Liver (tissue), 9 donors: ENCODE measurements around the gene ELOF1. TPM values are rescaled to one million over a fixed set of nuclear protein-coding genes. Genes with fewer than 3 reads are reported as not detected.

ENCODE experiments used
- DNase-seq: peaks from one replicate; pipeline ENCODE4 v3.0.0-alpha.2; 2017; ENCODE audit warnings: low spot score
- H3K27ac ChIP-seq, 2 donors: one replicate each; pipeline ENCODE4 v1.7.0; 2013; ENCODE audit warnings: inconsistent platforms in 2 of 2, low read length in 2 of 2, control low read depth in 1 of 2, low read depth in 1 of 2, mild to moderate bottlenecking in 1 of 2
- H3K27me3 ChIP-seq, 4 donors: one replicate each; pipeline versions ENCODE4 v1.6.1 to v1.7.0; 2013; ENCODE audit warnings: low read length in 3 of 4, inconsistent platforms in 1 of 4, mild to moderate bottlenecking in 1 of 4, moderate library complexity in 1 of 4; ENCODE audit not compliant: control insufficient read depth in 4 of 4, insufficient read depth in 4 of 4
- H3K36me3 ChIP-seq, 4 donors: one replicate each; pipeline versions ENCODE4 v1.6.1 to v1.7.0; 2013; ENCODE audit warnings: low read length in 3 of 4, mild to moderate bottlenecking in 3 of 4, low read depth in 1 of 4, moderate library complexity in 1 of 4; ENCODE audit not compliant: control insufficient read depth in 4 of 4, insufficient read depth in 3 of 4
- H3K4me1 ChIP-seq, 4 donors: one replicate each; pipeline versions ENCODE4 v1.6.1 to v1.7.0; 2013; ENCODE audit warnings: low read length in 3 of 4, mild to moderate bottlenecking in 3 of 4, moderate library complexity in 1 of 4; ENCODE audit not compliant: control insufficient read depth in 4 of 4, insufficient read depth in 4 of 4
- H3K4me3 ChIP-seq, 3 donors: one replicate each; pipeline versions ENCODE4 v1.6.1 to v1.7.0; 2013; ENCODE audit warnings: low read length in 3 of 3, control low read depth in 1 of 3, low read depth in 1 of 3, mild to moderate bottlenecking in 1 of 3
- H3K9ac ChIP-seq, 2 donors: one replicate each; pipeline ENCODE4 v1.7.0; 2013; ENCODE audit warnings: low read length in 2 of 2, mild to moderate bottlenecking in 2 of 2, moderate library complexity in 2 of 2, control low read depth in 1 of 2, low read depth in 1 of 2
- H3K9me3 ChIP-seq, 4 donors: one replicate each; pipeline versions ENCODE4 v1.6.1 to v1.7.0; 2013; ENCODE audit warnings: low read length in 3 of 4; ENCODE audit not compliant: control insufficient read depth in 4 of 4
- ATF3 ChIP-seq: IDR thresholded peaks from 2 replicates; pipeline ENCODE4 v1.6.1; 2016; ENCODE audit warnings: antibody characterized with exemption
- CTCF ChIP-seq: fragments of 150-350 bp; IDR thresholded peaks from 2 replicates; pipeline ENCODE4 v1.5.1; 2017; ENCODE audit warnings: improper control_type of control experiment, low read depth, low read length; ENCODE audit not compliant: missing input control
- EGR1 ChIP-seq, 2 donors: IDR thresholded peaks; 2 replicates each; pipeline ENCODE4 v1.6.1; 2016 to 2018; ENCODE audit warnings: antibody characterized with exemption in 2 of 2, low read depth in 2 of 2
- FOXA2 ChIP-seq: IDR thresholded peaks from 2 replicates; pipeline ENCODE4 v1.6.1; 2016; ENCODE audit warnings: antibody characterized with exemption
- GABPA ChIP-seq, 2 donors: IDR thresholded peaks in 1 of 2; conservative IDR thresholded peaks in 1 of 2; 2 replicates each; pipeline ENCODE4 v1.6.1; 2016; ENCODE audit warnings: antibody characterized with exemption in 2 of 2, mild to moderate bottlenecking in 1 of 2, moderate library complexity in 1 of 2
- HNF4A ChIP-seq, 2 donors: conservative IDR thresholded peaks; 2 replicates each; pipeline ENCODE4 v1.6.1; 2016; ENCODE audit warnings: antibody characterized with exemption in 2 of 2, mild to moderate bottlenecking in 2 of 2
- HNF4G ChIP-seq: IDR thresholded peaks from 2 replicates; pipeline ENCODE4 v1.6.1; 2016; ENCODE audit warnings: antibody characterized with exemption
- JUND ChIP-seq, 2 donors: IDR thresholded peaks; 2 replicates each; pipeline ENCODE4 v1.6.1; 2016; ENCODE audit warnings: antibody characterized with exemption in 2 of 2
- MAX ChIP-seq: IDR thresholded peaks from 2 replicates; pipeline ENCODE4 v1.6.1; 2016; ENCODE audit warnings: antibody characterized with exemption
- NR2F2 ChIP-seq: IDR thresholded peaks from 2 replicates; pipeline ENCODE4 v1.6.1; 2016; ENCODE audit warnings: antibody characterized with exemption
- RAD21 ChIP-seq, 2 donors: IDR thresholded peaks; 2 replicates each; pipeline ENCODE4 v1.6.1; 2016; ENCODE audit warnings: antibody characterized with exemption in 2 of 2, mild to moderate bottlenecking in 2 of 2
- REST ChIP-seq: IDR thresholded peaks from 2 replicates; pipeline ENCODE4 v1.6.1; 2016; ENCODE audit warnings: antibody characterized with exemption, mild to moderate bottlenecking
- RXRA ChIP-seq, 2 donors: IDR thresholded peaks; 2 replicates each; pipeline ENCODE4 v1.6.1; 2017 to 2018; ENCODE audit warnings: antibody characterized with exemption in 2 of 2, mild to moderate bottlenecking in 1 of 2
- SP1 ChIP-seq: IDR thresholded peaks from 2 replicates; pipeline ENCODE4 v1.6.1; 2018; ENCODE audit warnings: antibody characterized with exemption, mild to moderate bottlenecking
- YY1 ChIP-seq: IDR thresholded peaks from 2 replicates; pipeline ENCODE4 v1.6.1; 2016; ENCODE audit warnings: antibody characterized with exemption, mild to moderate bottlenecking
- ZBTB33 ChIP-seq: IDR thresholded peaks from 2 replicates; pipeline ENCODE4 v1.6.1; 2016; ENCODE audit warnings: antibody characterized with exemption
- WGBS: extraction: QIAGEN DNeasy Blood & Tissue Kit; methylation state at CpG from one replicate; pipeline ENCODE4 v1.1.7; 2013; 5-methylcytosine and 5-hydroxymethylcytosine counted together
- polyA plus RNA-seq, 2 donors: library from polyadenylated mRNA; stranded (reverse) in 1 of 2; unstranded in 1 of 2; fragments of 200-250 nt in 1 of 2; fragments of >200 nt in 1 of 2; fragmentation: Nextera tagmentation in 1 of 2; extraction: Ambion mirVana in 1 of 2; gene quantifications; one replicate each; pipeline versions ENCODE4 v1.2.1 to v1.2.3, GENCODE V29; 2013 to 2015
- total RNA-seq, 2 donors: library from RNA; depleted of rRNA; stranded (reverse); fragments of >200 nt; gene quantifications; one replicate each; pipeline ENCODE4 v1.2.3, GENCODE V29; 2014
- donor health status: healthy.
- donor health status: healthy.
- donor health status: healthy.
- donor health status: healthy.
- donor health status: healthy.

ELOF1 gene
- total and polyA plus RNA-seq, 4 donors: 11.1 to 37.9 (median 24.0) TPM

GRCh38 chr19:11577451-11578257, 18.6 kb upstream of the ELOF1 start, which contains the start of gene ACP5:
Gene ACP5, minus strand, starts transcription at chr19:11577645. Its CDS starts 328 bp downstream, at chr19:11577317.
- H3K9ac ChIP-seq: no peak within 1 kb of the TSS
- no peaks in the 10 kb centered on the region for H3K9me3 ChIP-seq
- no peak for TF ChIP-seq EGR1 (IDR thresholded peaks at IDR 0.05; ENCODE audit: low read depth in 2 of 2)
- no peak for TF ChIP-seq ZBTB33
- TF ChIP-seq MAX: no peak
- no peak for TF ChIP-seq HNF4A (conservative IDR thresholded peaks at IDR 0.05)
- TF ChIP-seq GABPA (IDR thresholded peaks at IDR 0.05 in 1 of 2, conservative IDR thresholded peaks at IDR 0.05 in 1 of 2): no peak
- no peak for TF ChIP-seq ATF3
- TF ChIP-seq NR2F2: no peak
- TF ChIP-seq HNF4G: no peak
- no peak for TF ChIP-seq RXRA (IDR thresholded peaks at IDR 0.05)
- TF ChIP-seq JUND (IDR thresholded peaks at IDR 0.05): no peak
- no peak for TF ChIP-seq FOXA2
- no peak for TF ChIP-seq CTCF
- no peak for TF ChIP-seq RAD21 (IDR thresholded peaks at IDR 0.05)
- no peak for TF ChIP-seq YY1
- TF ChIP-seq SP1: no peak
- no peak for TF ChIP-seq REST
- H3K27me3 ChIP-seq: no peaks in the 10 kb centered on the region
- peak within 1 kb of the TSS in 1 of 2 donors; percentile 46 for H3K27ac ChIP-seq
- WGBS: 71% methylated on average over 18 of the region's 18 CpGs
- no peak for DNase-seq
- peak within 1 kb of the TSS in 2 of 3 donors; percentile 35 to 51 for H3K4me3 ChIP-seq
- no peaks in the 10 kb centered on the region for H3K36me3 ChIP-seq
- H3K4me1 ChIP-seq: peaks cover 0 to 13% (median 7%) of the 10 kb centered on the region in 4 donors
